Spleen (tissue), 11 donors: ENCODE data around the gene CTXND1. TPM values are rescaled to one million over a fixed set of nuclear protein-coding genes. Genes with fewer than 3 reads are reported as not detected.

ENCODE experiments used
- DNase-seq: peaks from one replicate; pipeline ENCODE4 v3.0.0-alpha.2; 2020
- H3K27ac ChIP-seq, 8 donors: fragments of 200-600 bp; sonication (generic) in 7 of 8; 1 replicate in 4 of 8; 2 replicates in 4 of 8; pipeline versions ENCODE4 v1.5.0 to v1.8.0; 2016 to 2021; ENCODE audit warnings: inconsistent platforms in 4 of 8, mild to moderate bottlenecking in 4 of 8, moderate library complexity in 1 of 8
- H3K27me3 ChIP-seq, 7 donors: fragments of 200-600 bp; sonication (generic) in 6 of 7; replicated peaks in 1 of 7; 1 replicate in 4 of 7; 2 replicates in 3 of 7; pipeline versions ENCODE4 v1.5.0 to v1.8.0; 2016 to 2021; ENCODE audit warnings: inconsistent platforms in 3 of 7, mild to moderate bottlenecking in 1 of 7
- H3K36me3 ChIP-seq, 6 donors: fragments of 200-600 bp; sonication (generic) in 5 of 6; 1 replicate in 4 of 6; 2 replicates in 2 of 6; pipeline versions ENCODE4 v1.5.0 to v1.8.0; 2016 to 2021; ENCODE audit warnings: inconsistent platforms in 2 of 6
- H3K4me1 ChIP-seq, 6 donors: fragments of 200-600 bp; sonication (generic) in 5 of 6; 1 replicate in 3 of 6; 2 replicates in 3 of 6; pipeline versions ENCODE4 v1.5.0 to v1.8.0; 2016 to 2021; ENCODE audit warnings: inconsistent platforms in 3 of 6
- H3K4me3 ChIP-seq, 8 donors: fragments of 200-600 bp; sonication (generic) in 7 of 8; 1 replicate in 4 of 8; 2 replicates in 4 of 8; pipeline versions ENCODE4 v1.5.0 to v1.8.0; 2016 to 2021; ENCODE audit warnings: inconsistent platforms in 4 of 8, mild to moderate bottlenecking in 4 of 8, moderate library complexity in 2 of 8
- H3K9me3 ChIP-seq, 8 donors: fragments of 200-600 bp; sonication (generic) in 7 of 8; 1 replicate in 4 of 8; 2 replicates in 4 of 8; pipeline versions ENCODE4 v1.5.0 to v1.8.0; 2016 to 2021; ENCODE audit warnings: inconsistent platforms in 4 of 8
- POLR2A ChIP-seq, 3 donors: fragments of 450-650 bp; IDR thresholded peaks; one replicate each; pipeline ENCODE4 v1.5.1; 2017; ENCODE audit warnings: antibody characterized with exemption in 3 of 3, mild to moderate bottlenecking in 1 of 3
- POLR2AphosphoS5 ChIP-seq, 3 donors: sonication (generic); formaldehyde crosslinking; IDR thresholded peaks; one replicate each; pipeline ENCODE4 v1.5.1; 2017; ENCODE audit warnings: antibody characterized with exemption in 3 of 3
- WGBS, 5 donors: extraction: QIAGEN DNeasy Blood & Tissue Kit in 3 of 5; methylation state at CpG; one replicate each; pipeline versions ENCODE4 v1.1.5 to v1.1.7; 2013 to 2018; 5-methylcytosine and 5-hydroxymethylcytosine counted together
- intact Hi-C: fragments of 100-400 bp; cut with DNase I; formaldehyde crosslinking; loops from one replicate; pipeline ENCODE4 v1.15.0; 2023; ENCODE audit warnings: low total_unique reads
- polyA plus RNA-seq, 3 donors: library from polyadenylated mRNA; stranded (reverse); fragments of 200-250 nt; gene quantifications; one replicate each; pipeline ENCODE4 v1.2.1, GENCODE V29; 2013
- total RNA-seq, 7 donors: library from RNA; depleted of rRNA in 3 of 7; stranded (reverse); fragments of >200 nt in 3 of 7; fragmentation: NEBNext Ultra II Directional in 4 of 7; extraction: Animal tissue kit (Norgen Biotek cat#: 25700) in 4 of 7; gene quantifications; one replicate each; pipeline versions ENCODE4 v1.1.0 to v1.2.1, GENCODE V29; 2016 to 2021
- TF ChIP-seq, protein P1 (sequence below), 11 experiments: fragments of 200-600 bp in 7 of 11; fragments of 450-650 bp in 4 of 11; sonication (generic) in 4 of 11; IDR thresholded peaks in 8 of 11; conservative IDR thresholded peaks in 3 of 11; 1 replicate in 7 of 11; 2 replicates in 4 of 11; pipeline versions ENCODE4 v1.4.0 to v1.8.0; 2016 to 2021; ENCODE audit warnings: antibody characterized with exemption in 11 of 11, inconsistent platforms in 4 of 11, mild to moderate bottlenecking in 1 of 11
- donor health status: healthy with polysubstance abuse.
- donor health status: DM: no; HTN: no; CAD: no; lungs with moderate emphysema.
- donor health status: DM: no; HTN: no; CAD: no.
- donor health status: Bipolar disorder and iron deficiency.
- donor health status: healthy.
- donor health status: DM: no; HTN: no; CAD: no.
- donor health status: DM: yes; HTN: yes; CAD: no.

The CTXND1 gene
- total and polyA plus RNA-seq, 10 donors = 0.20 to 5.2 (median 1.4) TPM

DNA sequence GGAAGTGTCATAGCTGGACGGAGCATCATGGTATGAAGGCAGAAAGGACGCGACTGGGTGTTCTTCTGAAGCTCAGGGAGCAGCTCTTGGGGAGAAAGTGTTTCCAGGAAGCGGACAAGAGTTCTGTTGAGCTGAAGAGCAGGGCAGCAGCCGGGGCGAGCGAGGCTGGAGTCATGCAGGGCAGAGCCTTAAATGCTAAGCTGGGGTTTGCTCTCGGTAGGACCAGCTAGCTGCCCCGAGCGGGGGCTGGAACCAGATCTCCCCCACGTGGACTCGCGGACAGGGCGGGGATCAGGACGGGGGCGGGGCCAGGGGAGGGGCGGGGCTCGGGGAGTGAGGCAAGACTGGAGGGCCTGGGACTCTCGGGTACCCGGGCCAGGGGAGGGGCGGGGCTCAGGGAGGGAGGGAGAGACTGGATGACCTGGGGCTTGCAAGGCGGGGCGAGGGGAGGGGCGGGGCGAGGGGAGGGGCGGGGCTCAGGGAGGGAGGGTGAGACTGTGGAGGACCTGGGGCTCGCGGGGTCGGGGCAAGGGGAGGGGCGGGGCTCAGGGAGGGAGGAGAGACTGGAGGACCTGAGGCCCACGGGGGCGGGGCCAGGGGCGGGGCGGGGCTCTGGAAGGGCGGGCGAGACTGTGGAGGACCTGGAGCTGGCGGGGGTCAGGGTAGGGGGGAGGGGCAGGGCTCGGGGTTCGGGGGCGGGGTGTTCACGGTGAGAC, 99.7 kb downstream of the CTXND1 start:
- Histone ChIP-seq H3K36me3 (no peaks in the 10 kb centered on the region), H3K9me3 (no peaks in the 10 kb centered on the region), H3K4me1 (peaks cover 8 to 55% (median 25%) of the 10 kb centered on the region in 6 donors), H3K27ac (peak overlapping the region; percentile 42 to 87 (median 82)), H3K4me3 (peak overlapping the region; percentile 48 to 89 (median 71)), H3K27me3 (no peaks in the 10 kb centered on the region)
- WGBS, 5 donors = 1 to 6% (median 3%) methylated on average over 11 to 41 of the region's 41 CpGs
- peak; percentile 97 for DNase-seq
- TF ChIP-seq, protein P1, sequence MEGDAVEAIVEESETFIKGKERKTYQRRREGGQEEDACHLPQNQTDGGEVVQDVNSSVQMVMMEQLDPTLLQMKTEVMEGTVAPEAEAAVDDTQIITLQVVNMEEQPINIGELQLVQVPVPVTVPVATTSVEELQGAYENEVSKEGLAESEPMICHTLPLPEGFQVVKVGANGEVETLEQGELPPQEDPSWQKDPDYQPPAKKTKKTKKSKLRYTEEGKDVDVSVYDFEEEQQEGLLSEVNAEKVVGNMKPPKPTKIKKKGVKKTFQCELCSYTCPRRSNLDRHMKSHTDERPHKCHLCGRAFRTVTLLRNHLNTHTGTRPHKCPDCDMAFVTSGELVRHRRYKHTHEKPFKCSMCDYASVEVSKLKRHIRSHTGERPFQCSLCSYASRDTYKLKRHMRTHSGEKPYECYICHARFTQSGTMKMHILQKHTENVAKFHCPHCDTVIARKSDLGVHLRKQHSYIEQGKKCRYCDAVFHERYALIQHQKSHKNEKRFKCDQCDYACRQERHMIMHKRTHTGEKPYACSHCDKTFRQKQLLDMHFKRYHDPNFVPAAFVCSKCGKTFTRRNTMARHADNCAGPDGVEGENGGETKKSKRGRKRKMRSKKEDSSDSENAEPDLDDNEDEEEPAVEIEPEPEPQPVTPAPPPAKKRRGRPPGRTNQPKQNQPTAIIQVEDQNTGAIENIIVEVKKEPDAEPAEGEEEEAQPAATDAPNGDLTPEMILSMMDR (IDR thresholded peaks at IDR 0.05 in 8 of 11, conservative IDR thresholded peaks at IDR 0.05 in 3 of 11) = no peak
- peak; percentile 44 to 69 (median 55) for TF ChIP-seq POLR2AphosphoS5 (IDR thresholded peaks at IDR 0.05)
- intact Hi-C loops = loop anchor here (5.0 kb wide), 1 partner anchor 90 kb away; no protein-coding TSS in a partner anchor

DNA sequence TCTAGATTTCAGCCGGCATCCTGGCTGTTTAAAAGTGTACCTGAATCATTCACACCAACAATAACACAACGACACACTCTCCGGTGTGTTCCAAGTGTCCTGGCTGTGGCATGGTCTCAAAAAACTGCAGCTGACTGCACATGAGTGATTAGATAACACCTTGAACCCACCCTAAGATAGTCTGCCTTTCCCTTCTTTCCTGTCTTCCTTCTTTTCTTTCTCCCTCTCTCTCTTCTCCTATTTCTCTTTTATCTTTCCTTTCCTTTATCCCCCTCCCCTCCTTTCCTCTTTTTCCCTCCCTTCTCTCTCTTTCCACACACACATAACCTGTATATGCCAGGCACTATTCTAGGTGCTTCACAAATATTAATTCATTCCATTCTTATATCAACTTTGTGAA, 100.4 kb downstream of the CTXND1 start:
- Histone ChIP-seq H3K36me3 (no peaks in the 10 kb centered on the region), H3K4me1 (peaks cover 8 to 47% (median 25%) of the 10 kb centered on the region in 6 donors), H3K27ac (peak overlapping the region in 6 of 8 donors; percentile 26 to 87 (median 82)), H3K27me3 (no peaks in the 10 kb centered on the region), H3K9me3 (no peaks in the 10 kb centered on the region), H3K4me3 (peak overlapping the region in 1 of 8 donors; percentile 89)
- intact Hi-C loops = loop anchor here (5.0 kb wide), 1 partner anchor 89 kb away; no protein-coding TSS in a partner anchor
- no peak for TF ChIP-seq POLR2A (IDR thresholded peaks at IDR 0.05)
- no peak for DNase-seq
- WGBS, 5 donors = 79 to 88% (median 82%) methylated on average over 3 of the region's 3 CpGs

DNA sequence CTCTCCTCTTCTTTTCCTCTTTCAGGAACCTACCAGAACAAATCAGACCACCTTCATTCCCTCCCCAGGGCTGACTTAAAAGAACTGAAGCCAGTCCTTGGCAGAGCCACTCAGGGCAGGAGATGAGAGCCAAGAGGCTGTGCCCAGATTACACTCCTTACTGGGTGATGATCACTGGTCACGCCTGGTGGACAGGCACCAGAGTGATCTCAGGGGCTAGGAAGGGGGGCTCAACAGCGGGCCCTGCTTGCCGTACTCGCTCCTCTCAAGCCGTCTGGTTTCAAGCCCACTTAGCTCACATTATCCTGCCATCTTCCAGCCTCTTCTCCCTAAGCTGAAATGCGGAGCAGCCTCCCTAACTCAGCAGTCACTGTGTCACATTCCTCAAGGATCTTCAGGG, 100.9 kb downstream of the CTXND1 start:
- intact Hi-C loops = loop anchor here (5.0 kb wide), 1 partner anchor 89 kb away; no protein-coding TSS in a partner anchor
- Histone ChIP-seq H3K4me1 (peaks cover 8 to 43% (median 25%) of the 10 kb centered on the region in 6 donors), H3K9me3 (no peaks in the 10 kb centered on the region), H3K36me3 (no peaks in the 10 kb centered on the region), H3K27ac (no peak overlapping the region), H3K27me3 (no peaks in the 10 kb centered on the region), H3K4me3 (no peak overlapping the region)
- whole genome bisulfite sequencing, 5 donors = 80 to 93% (median 89%) methylated on average over 6 of the region's 6 CpGs
- DNase-seq = no peak
- TF ChIP-seq, protein P1 (IDR thresholded peaks at IDR 0.05 in 8 of 11, conservative IDR thresholded peaks at IDR 0.05 in 3 of 11) = no peak
- no peak for TF ChIP-seq POLR2AphosphoS5 (IDR thresholded peaks at IDR 0.05)
- no peak for TF ChIP-seq POLR2A (IDR thresholded peaks at IDR 0.05)

Other genes starting within 250 kb of the CTXND1 start
- 100 to 1,000 TPM in 3 of 7 donors, 10 to 100 TPM in 4; 71.6 to 154 (median 90.5) TPM for gene ZFAND6, start 192.5 kb downstream of the CTXND1 start, total RNA-seq
- gene ZFAND6, start 192.5 kb downstream of the CTXND1 start, polyA plus RNA-seq = 100 to 1,000 TPM in 1 of 3 donors, 10 to 100 TPM in 2; 68.0 to 108 (median 81.7) TPM
- 10 to 100 TPM; 10.2 to 29.1 (median 18.9) TPM for gene FAH, start 99.2 kb downstream of the CTXND1 start, total RNA-seq
- 10 to 100 TPM in 2 of 3 donors, 1 to 10 TPM in 1; 8.5 to 33.1 (median 25.8) TPM for gene FAH, start 99.2 kb downstream of the CTXND1 start, polyA plus RNA-seq
- gene ARNT2, start 152.2 kb upstream of the CTXND1 start, total RNA-seq = 10 to 100 TPM in 5 of 7 donors, 1 to 10 TPM in 2; 5.0 to 12.3 (median 11.2) TPM
- 1 to 10 TPM; 1.9 to 2.4 (median 1.9) TPM for gene ARNT2, start 152.2 kb upstream of the CTXND1 start, polyA plus RNA-seq